ENCODE results near the gene MAML2. TPM values are rescaled to one million over a fixed set of nuclear protein-coding genes. Genes with fewer than 3 reads are reported as not detected.

The MAML2 gene
- total and polyA plus RNA-seq, 9 of the 15 experiments (the other 6 are each of a cell fraction or from before 2014, with no cell fraction given): 0.79 to 6.8 (median 4.8) TPM

GRCh38 chr11:96242971-96243647 lies 99.9 kb downstream of the MAML2 start:
- Histone ChIP-seq H3K9ac (ENCODE audit: insufficient read depth in 1 of 2, low read depth in 2 of 2, low read length in 2 of 2) (peak overlapping the region; percentile 65 to 74), H3K4me1 (replicated peaks in 1 of 2; ENCODE audit: control insufficient read depth in 2 of 2, insufficient read depth in 2 of 2, low read length in 2 of 2) (peaks cover 5 to 35% of the 10 kb centered on the region in 2 experiments; a peak in 4 of 5 replicates), H3K27ac (ENCODE audit: extremely low read depth, low read depth, low read length) (peak overlapping the region; percentile 78), H4K20me1 (replicated peaks; ENCODE audit: control insufficient read depth, insufficient read depth, low read length) (no peaks in the 10 kb centered on the region), H3K9me3 (replicated peaks; ENCODE audit: control insufficient read depth, insufficient read depth, low read depth, low read length) (no peaks in the 10 kb centered on the region), H3K27me3 (ENCODE audit: control insufficient read depth in 2 of 2, insufficient read depth in 2 of 2, low read length in 2 of 2) (no peaks in the 10 kb centered on the region), H3K4me3 (peak overlapping the region; percentile 39), H2AFZ (ENCODE audit: low read depth, low read length) (peak overlapping the region; percentile 83), H3K36me3 (ENCODE audit: control insufficient read depth, insufficient read depth, low read length) (no peaks in the 10 kb centered on the region), H3K4me2 (ENCODE audit: insufficient read depth, low read length) (peak overlapping the region; percentile 70), H3K79me2 (ENCODE audit: control insufficient read depth, insufficient read depth, low read length) (peaks cover 19% of the 10 kb centered on the region; the same call in 2 of the 3 replicates), H3K9me1 (ENCODE audit: control insufficient read depth, insufficient read depth, low read length) (no peaks in the 10 kb centered on the region)
- in situ Hi-C loops (cut with MboI): no loop called here
- ChIA-PET POLR2A (interaction anchor here (0.6 to 1.5 kb wide), 12 partner anchors 9 to 1550 kb away, joined by 3 to 7 read pairs (median 3); partner anchors contain the start of gene MAML2), CTCF (ENCODE audit: low intra/inter-chr PET ratio) (no interaction called here)
- ATAC-seq (peak; percentile 96), DNase-seq (ENCODE audit: extremely low read depth in 1 of 4, low spot score in 3 of 4) (peak; percentile 92 to 96 (median 93)), FAIRE-seq (peak; percentile 92)
- intact Hi-C loops (cut with micrococcal nuclease): loop anchor here (1.0 to 5.0 kb wide), 7 partner anchors 31 to 451 kb away; partner anchors contain the start of genes CEP57, JRKL and MAML2
- WGBS (ENCODE audit: insufficient coverage, low coverage, missing lambda C conversion rate): under 1% methylated on average over 19 of the region's 19 CpGs
- no TSS peak for BruUV-seq (replicated peaks)
- TF ChIP-seq KHSRP (IDR thresholded peaks at IDR 0.05) (no peak), ETV1 (tag; conservative IDR thresholded peaks at IDR 0.05; ENCODE audit: low read depth) (no peak), TRIM24 (IDR thresholded peaks at IDR 0.05) (peak in 1 of 2 experiments; percentile 14; a peak in 1 of 4 replicates), SP2 (IDR thresholded peaks at IDR 0.05; ENCODE audit: extremely low read depth, low read depth, low read length, poor library complexity, severe bottlenecking) (no peak), ZHX1 (conservative IDR thresholded peaks at IDR 0.05; ENCODE audit: low read length) (0 out of 2 replicates have a peak, but pooled peaks have one; percentile 65), ZFPM2 (CRISPR knock-in tag; IDR thresholded peaks at IDR 0.05) (no peak), ZNF57 (CRISPR knock-in tag; IDR thresholded peaks at IDR 0.05) (no peak), SNIP1 (IDR thresholded peaks at IDR 0.05; ENCODE audit: low read depth) (no peak), HDGF (IDR thresholded peaks at IDR 0.05) (peak; percentile 72; the same call in 1 of the 2 replicates), HES1 (IDR thresholded peaks at IDR 0.05; ENCODE audit: low read depth) (peak; percentile 62; the same call in 1 of the 2 replicates), MLLT1 (IDR thresholded peaks at IDR 0.05) (peak; percentile 34 to 55; a peak in 2 of 4 replicates), MYNN (IDR thresholded peaks at IDR 0.05) (no peak), MYNN (CRISPR knock-in tag; IDR thresholded peaks at IDR 0.05) (no peak), NR3C1 (CRISPR knock-in tag; IDR thresholded peaks at IDR 0.05) (no peak), OTX1 (CRISPR knock-in tag; IDR thresholded peaks at IDR 0.05) (peak; percentile 77; the same call in 1 of the 2 replicates), YY1 (IDR thresholded peaks at IDR 0.05; ENCODE audit: borderline replicate concordance in 1 of 3, control insufficient read depth in 1 of 3, extremely low read depth in 1 of 3, insufficient read depth in 3 of 3, insufficient read length in 1 of 3, insufficient replicate concordance in 2 of 3, low read depth in 1 of 3, low read length in 2 of 3) (peak in 1 of 3 experiments; percentile 79), TCF3 (CRISPR knock-in tag; IDR thresholded peaks at IDR 0.05) (no peak), PHB2 (IDR thresholded peaks at IDR 0.05; ENCODE audit: low read depth) (0 out of 2 replicates have a peak, but pooled peaks have one; percentile 24), PTRF (tag; IDR thresholded peaks at IDR 0.05) (no peak)

All from K562 (cell line).